Activated CD8-positive, alpha-beta memory T cell treated with anti-CD3 and anti-CD28 coated beads, Interleukin-2, amount 50 U/mL, for 1 hour (primary cell): Measurements from ENCODE around the gene GLRA1.
"Not testable (repeated sequence)": the region's sequence is repeated elsewhere in the genome, so short reads cannot be mapped to it uniquely, and the experiment has no call there.

Experiments used
- DNase-seq: peaks from one replicate; pipeline ENCODE4 v3.0.0-alpha.2; 2020; ENCODE audit errors: extremely low read depth

GLRA1 gene

GRCh38 chr5:151815051-151815450, 109.6 kb downstream of the GLRA1 start:
- no peak for DNase-seq

GRCh38 chr5:151812757-151813309, 111.8 kb downstream of the GLRA1 start:
- no peak for DNase-seq

- no peak for DNase-seq
Measured at GRCh38 chr5:151811593-151812321, 112.9 kb downstream of the GLRA1 start.

- DNase-seq = no peak
Measured at GRCh38 chr5:151810897-151811296, 113.8 kb downstream of the GLRA1 start.

GRCh38 chr5:151810449-151810848, 114.2 kb downstream of the GLRA1 start:
- DNase-seq = no peak

GRCh38 chr5:151808451-151809169, 116.0 kb downstream of the GLRA1 start:
- no peak for DNase-seq

GRCh38 chr5:151805414-151806223, 119.0 kb downstream of the GLRA1 start:
- DNase-seq = no peak

GRCh38 chr5:151800532-151800931, 124.1 kb downstream of the GLRA1 start:
- DNase-seq = no peak

- DNase-seq = no peak
Measured at GRCh38 chr5:151799407-151799806, 125.2 kb downstream of the GLRA1 start.

- DNase-seq = no peak
Measured at GRCh38 chr5:151798674-151799073, 126.0 kb downstream of the GLRA1 start.

- DNase-seq = no peak
Measured at GRCh38 chr5:151795426-151795825, 129.2 kb downstream of the GLRA1 start.

- no peak for DNase-seq
Measured at GRCh38 chr5:151793358-151793757, 131.3 kb downstream of the GLRA1 start.

GRCh38 chr5:151787817-151788216, 136.8 kb downstream of the GLRA1 start:
- DNase-seq = no peak

GRCh38 chr5:151786468-151786867, 138.2 kb downstream of the GLRA1 start:
- DNase-seq = no peak

GRCh38 chr5:151784141-151784540, 140.5 kb downstream of the GLRA1 start:
- no peak for DNase-seq

GRCh38 chr5:151783664-151784063, 141.0 kb downstream of the GLRA1 start:
- not testable (repeated sequence) for DNase-seq

- DNase-seq = no peak
Measured at GRCh38 chr5:151781201-151781600, 143.4 kb downstream of the GLRA1 start.

- DNase-seq = no peak
Measured at GRCh38 chr5:151780348-151780747, 144.3 kb downstream of the GLRA1 start.

- no peak for DNase-seq
Measured at GRCh38 chr5:151779531-151780125, 145.0 kb downstream of the GLRA1 start.

GRCh38 chr5:151775025-151775606, 149.5 kb downstream of the GLRA1 start:
- no peak for DNase-seq

GRCh38 chr5:151773951-151774350, 150.7 kb downstream of the GLRA1 start:
- no peak for DNase-seq
